HG03432 (cell line): ENCODE measurements around the gene MTRFR.
"Not testable (repeated sequence)": the region's sequence is repeated elsewhere in the genome, so short reads cannot be mapped to it uniquely, and the experiment has no call there.

Source experiments
- ATAC-seq: cut with Tn5 transposase; IDR thresholded peaks from one replicate; pipeline ENCODE4 v1.9.1; 2021; ENCODE audit warnings: mild to moderate bottlenecking, moderate library complexity; ENCODE audit not compliant: unreplicated experiment

Gene MTRFR

GRCh38 chr12:123248996-123249741, 15.9 kb downstream of the MTRFR start:
- ATAC-seq = not testable (repeated sequence)

GRCh38 chr12:123250471-123251383, 17.5 kb downstream of the MTRFR start:
- ATAC-seq = no peak

DNA sequence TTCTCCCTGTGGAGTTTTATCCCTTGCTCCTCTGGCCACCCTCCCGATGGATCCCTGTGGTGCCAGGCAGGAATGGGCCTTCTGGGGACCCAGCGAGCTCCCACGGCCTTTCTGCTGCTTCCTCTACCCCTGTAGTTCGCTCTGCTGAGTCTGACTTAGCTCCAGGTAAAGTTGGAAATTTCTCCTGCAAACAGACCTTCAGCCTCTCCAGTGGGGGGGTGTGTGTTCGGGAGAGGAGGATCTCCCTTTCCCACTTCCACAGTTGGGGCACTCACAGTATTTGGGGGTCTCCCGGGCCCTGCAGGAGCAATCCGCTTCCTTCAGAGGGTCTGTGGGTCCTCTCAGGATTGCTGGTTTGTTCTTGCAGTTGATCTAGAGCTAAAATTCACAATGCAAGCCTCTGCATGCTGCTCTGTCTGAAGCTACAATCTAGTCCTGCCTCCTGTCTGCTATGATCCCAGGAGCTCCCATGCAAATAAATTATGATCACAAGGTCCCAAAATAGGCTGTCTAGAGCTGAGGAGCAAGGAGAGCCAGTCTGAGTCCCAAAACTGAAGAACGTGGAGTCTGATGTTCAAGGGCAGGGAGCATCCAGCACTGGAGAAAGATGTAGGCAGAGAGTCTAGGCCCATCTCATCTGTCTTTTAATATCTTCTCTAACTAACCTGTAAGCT, 18.3 kb downstream of the MTRFR start:
- ATAC-seq = no peak

DNA sequence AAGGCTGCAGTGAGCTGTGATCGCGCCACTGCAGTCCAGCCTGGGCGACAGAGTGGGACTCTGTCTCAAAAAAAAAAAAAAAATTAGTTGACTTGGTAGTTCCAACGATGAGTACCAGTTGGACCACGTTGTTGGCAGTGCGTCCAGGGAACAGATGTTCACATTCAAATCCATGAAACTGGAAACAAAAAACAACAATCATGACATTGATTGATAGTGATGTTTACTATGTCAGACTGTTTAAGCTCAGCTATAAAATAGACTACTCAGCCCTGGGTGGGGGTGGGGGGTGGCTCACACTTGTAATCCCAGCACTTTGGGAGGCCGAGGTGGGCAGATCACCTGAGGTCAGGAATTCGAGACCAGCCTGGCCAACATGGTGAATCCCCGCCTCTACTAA, 19.1 kb downstream of the MTRFR start:
- not testable (repeated sequence) for ATAC-seq

- ATAC-seq = no peak
Observed at GRCh38 chr12:123253641-123254459, 20.6 kb downstream of the MTRFR start.

- no peak for ATAC-seq
Observed at GRCh38 chr12:123254853-123255446, 21.7 kb downstream of the MTRFR start.

DNA sequence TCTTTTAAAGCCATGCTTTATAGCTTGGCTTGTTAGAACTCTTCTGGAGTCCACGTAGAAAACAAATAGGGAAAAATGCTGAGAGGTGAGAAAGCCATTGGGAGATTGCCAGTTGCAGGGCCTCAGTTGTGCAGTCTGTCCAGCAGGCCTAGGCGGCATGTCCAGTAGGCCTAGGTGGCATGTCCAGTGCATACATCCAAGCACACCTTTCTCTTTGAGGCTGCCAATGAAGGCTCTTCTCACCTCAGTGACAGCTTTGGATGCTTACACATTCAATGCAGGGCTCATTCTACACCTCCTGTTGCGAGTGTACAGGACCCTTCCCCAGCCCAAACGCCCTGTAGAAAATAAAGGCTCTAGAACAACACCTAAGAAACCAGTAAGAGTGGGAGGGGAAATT, 25.4 kb downstream of the MTRFR start:
- ATAC-seq = no peak

DNA sequence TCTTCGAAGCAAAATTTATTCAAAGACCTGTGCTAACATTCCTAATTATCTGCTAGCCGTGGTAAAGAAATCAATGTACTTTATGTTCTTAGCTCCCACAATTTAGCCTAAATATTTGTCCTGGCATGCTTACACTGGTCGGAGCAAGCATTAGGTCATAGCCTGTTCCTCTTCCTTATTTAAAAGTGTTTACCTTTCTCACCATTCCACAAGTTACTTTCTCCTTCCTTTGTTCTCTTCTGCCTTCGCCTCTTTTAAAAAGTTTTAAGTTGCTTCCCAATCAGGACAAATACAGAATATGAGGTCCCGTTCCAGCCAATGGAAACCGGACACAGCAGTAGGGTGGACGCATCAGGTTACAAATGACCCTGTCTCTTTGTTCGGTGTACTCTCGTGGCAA, 26.8 kb downstream of the MTRFR start:
- ATAC-seq = no peak

- no peak for ATAC-seq
Observed at GRCh38 chr12:123261196-123261595, 28.0 kb downstream of the MTRFR start.

GRCh38 chr12:123263196-123263817, 30.1 kb downstream of the MTRFR start:
- ATAC-seq = no peak

GRCh38 chr12:123264642-123265041, 31.4 kb downstream of the MTRFR start:
- ATAC-seq = no peak

- ATAC-seq = no peak
Observed at GRCh38 chr12:123265851-123266678, 32.8 kb downstream of the MTRFR start.

DNA sequence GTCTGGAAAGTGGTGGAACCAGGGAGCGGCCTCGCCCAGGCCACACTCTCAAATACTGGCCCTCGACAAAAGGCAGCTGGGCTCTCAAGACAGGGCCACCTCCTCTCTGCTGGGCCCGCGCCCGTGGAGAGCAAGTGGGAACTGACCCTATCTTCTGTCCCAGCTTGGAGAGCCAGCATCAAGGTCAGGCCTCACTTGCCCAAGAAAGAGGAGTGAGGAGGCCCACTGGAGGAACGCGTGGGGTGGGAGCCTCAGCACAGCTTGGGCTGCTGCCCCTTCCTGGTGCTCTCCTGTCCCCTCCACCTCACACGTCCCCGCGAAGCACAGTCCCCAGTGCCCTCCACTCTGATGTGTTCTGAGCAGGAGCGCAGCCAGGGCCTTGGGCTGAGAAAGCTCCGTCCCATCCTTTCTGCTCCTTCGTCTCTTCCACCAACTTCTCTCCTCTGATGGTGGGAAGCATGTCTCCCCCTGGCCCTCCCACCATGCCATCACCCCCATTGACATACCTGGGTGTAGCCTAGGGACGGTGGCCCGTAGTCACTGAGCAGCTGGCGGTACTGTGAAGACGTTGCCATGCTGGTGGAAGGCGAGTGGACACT, 33.5 kb downstream of the MTRFR start:
- ATAC-seq = no peak

- ATAC-seq = no peak
Observed at GRCh38 chr12:123267335-123267920, 34.2 kb downstream of the MTRFR start.

DNA sequence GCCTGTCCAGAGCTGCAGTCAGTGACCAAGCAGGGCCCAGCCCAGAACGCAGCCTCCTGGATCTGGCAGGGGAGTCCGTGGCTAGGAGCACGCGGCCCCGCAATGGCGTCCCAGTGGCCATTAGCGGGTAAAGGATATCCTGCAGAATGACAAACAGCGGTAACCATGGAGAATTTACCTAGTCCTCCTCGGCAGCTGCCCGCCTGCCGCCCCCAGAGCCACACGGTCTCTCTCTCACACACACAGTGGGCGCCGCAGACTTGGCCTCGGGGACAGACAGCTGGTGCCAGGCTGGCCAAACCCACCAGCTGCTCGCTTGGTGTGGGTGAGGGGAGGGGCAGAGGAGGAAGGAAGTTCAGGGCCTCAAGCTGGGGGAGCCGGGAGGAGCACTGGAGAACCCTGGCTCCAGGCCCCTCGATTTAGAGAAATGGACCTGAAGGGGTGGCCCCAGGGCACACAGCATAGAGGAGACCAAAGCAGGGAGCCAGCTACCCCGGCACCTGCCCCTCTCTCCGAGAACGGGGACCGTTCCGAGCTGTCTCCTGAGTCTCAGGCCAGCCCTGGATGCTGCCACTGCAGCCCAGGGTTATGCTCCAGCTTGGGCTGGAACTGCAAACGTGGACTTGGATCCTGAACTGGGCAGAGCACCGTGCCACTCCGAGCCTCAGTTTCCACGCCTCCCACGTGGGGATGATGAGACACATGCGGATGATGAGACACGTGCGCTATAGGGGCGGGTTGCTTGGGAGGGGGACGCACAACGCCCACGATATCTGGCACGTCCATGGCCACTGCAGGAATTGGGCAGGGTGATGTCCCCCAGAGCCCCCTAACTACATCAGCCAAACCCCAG, 35.0 kb downstream of the MTRFR start:
- no peak for ATAC-seq

DNA sequence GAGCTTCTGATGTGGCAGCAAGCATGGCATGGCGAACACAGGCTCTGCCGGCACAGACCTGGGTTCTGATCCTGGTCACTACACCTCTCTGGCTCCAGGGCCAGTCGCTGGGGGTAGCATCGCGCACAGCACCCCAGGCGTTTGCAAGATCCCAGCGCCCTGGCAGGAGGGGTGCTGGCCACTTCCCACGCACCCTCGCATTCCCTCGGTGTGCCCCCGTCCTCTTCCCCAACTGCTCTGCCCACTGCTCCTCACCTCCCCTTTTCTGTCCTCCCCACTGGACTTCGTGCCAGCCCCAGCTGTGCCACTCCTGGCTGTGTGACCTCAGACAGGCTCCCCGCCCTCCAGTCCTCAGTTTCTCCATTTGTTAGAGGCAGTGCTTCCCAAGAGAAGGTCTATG, 35.6 kb downstream of the MTRFR start:
- ATAC-seq = no peak

DNA sequence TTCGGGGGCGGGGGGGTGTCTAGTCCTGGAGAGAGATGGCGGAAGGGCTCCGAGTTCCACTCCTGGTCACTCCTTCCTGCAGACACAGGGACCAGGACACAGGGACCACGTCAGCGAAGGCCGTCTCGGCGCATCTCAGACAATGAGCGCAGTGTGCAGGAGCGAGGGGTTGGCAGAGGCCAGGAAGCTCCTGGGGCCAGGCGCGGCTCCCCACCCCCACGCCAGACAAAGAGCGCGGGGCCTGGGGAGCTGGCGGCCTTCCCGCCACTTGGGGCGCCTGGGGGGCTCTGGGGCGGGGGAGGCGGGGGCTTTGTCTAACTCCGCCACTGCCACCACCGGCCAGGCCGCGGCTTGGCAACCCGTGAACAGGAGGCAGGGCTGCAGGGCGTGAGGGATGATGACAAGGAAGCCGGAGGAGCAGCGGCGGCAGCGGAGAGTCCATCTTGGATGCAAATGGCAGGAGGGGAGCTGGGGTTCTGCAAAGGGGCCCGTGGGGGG, 36.2 kb downstream of the MTRFR start:
- no peak for ATAC-seq
